Stimulated activated naive B cell treated with anti-CD40 and anti-IgM and Interleukin-4, amounts not matched to agents 10 μg/mL and 1 μg/mL and 100 μg/mL, for 72 hours (primary cell): ENCODE data around the gene PFDN2.
"Not testable (repeated sequence)": the region's sequence is repeated elsewhere in the genome, so short reads cannot be mapped to it uniquely, and the experiment has no call there.

Experiments used
- ATAC-seq, 2 donors: fragments of 150-1000 bp; cut with Tn5 transposase; replicated peaks; 2 replicates each; pipeline ENCODE4 v1.10.0; 2021; ENCODE audit warnings: moderate library complexity in 1 of 2
- DNase-seq: peaks from one replicate; pipeline ENCODE4 v3.0.0; 2021
- H3K27ac Mint-ChIP-seq: one replicate; pipeline ENCODE4 v1.8.0; 2022; ENCODE audit warnings: mild to moderate bottlenecking, mixed read lengths
- H3K27me3 Mint-ChIP-seq, 2 donors: one replicate each; pipeline ENCODE4 v1.8.0; 2022; ENCODE audit warnings: mixed read lengths in 2 of 2
- H3K36me3 Mint-ChIP-seq, 2 donors: one replicate each; pipeline ENCODE4 v1.8.0; 2022; ENCODE audit warnings: mixed read lengths in 2 of 2, mild to moderate bottlenecking in 1 of 2
- H3K4me1 Mint-ChIP-seq, 2 donors: one replicate each; pipeline ENCODE4 v1.8.0; 2022; ENCODE audit warnings: mixed read lengths in 2 of 2, mild to moderate bottlenecking in 1 of 2
- H3K4me3 Mint-ChIP-seq, 2 donors: one replicate each; pipeline ENCODE4 v1.8.0; 2022; ENCODE audit warnings: mild to moderate bottlenecking in 2 of 2, mixed read lengths in 2 of 2, moderate library complexity in 1 of 2
- H3K9me3 Mint-ChIP-seq, 2 donors: one replicate each; pipeline ENCODE4 v1.8.0; 2022; ENCODE audit warnings: mixed read lengths in 2 of 2, mild to moderate bottlenecking in 1 of 2

The PFDN2 gene

DNA sequence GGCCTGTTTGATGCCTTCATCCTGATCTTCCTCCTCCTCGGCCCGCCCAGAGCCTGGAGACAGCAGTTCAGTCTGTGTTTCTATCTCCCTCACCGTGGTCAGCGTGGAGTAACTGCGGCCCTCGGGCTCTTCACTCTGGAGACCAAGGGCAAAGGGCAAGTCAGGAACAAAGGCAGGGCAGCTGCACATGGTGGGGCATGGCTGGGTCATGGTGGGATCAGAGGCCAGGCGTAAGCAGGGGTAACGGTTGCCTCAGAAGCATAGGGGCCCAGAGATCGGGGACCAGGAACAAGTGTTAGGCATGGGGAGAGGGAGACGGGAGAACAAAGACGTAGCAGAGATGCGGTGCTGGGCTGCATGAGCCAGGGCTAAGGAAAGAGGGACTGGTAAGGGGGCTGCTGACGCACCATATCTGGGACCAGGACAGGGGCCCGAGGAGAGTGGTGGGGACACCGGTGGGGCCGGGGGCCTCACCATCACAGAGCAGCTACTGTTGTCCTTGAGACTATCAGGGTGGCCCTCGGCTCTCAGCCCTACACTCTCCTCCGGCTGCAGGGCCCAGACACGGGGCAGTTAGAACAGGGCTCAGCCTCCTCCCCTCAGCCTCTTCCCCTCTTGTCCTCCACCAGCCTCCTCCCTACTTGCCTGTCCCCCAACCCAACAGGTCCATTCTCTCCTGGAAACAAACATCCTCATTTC lies 44.9 kb downstream of the PFDN2 start:
- peaks cover 17 to 31% of the 10 kb centered on the region in 2 donors for H3K4me1 Mint-ChIP-seq

DNA sequence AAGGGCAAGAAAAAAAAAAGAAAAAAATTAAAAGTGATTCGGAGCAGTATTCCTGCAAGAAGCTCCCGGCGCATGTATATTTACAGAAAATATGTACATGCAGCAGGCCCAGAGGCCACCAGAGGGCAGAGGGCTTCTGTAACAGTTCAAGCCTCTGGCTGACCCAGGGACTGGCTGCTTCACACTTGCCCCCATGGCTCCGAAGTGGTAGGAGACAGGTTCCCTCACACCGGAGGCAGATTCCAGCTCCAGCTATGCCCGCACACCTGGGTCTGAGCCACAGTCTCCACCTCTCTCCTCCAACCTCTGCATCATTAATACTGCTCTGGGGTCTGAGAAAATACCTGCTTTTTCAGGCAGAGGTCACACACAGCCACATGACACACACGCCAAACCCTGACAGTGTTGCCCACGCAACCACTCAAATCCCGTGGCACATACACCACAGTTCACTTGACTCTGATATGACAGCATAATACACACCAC lies 45.9 kb downstream of the PFDN2 start:
- no peak overlapping the region for H3K4me3 Mint-ChIP-seq
- H3K27me3 Mint-ChIP-seq = no peaks in the 10 kb centered on the region
- peaks cover 21 to 25% of the 10 kb centered on the region in 2 donors for H3K36me3 Mint-ChIP-seq
- ATAC-seq (peak in 1 of 2 donors; percentile 15), DNase-seq (peak; percentile 36)
- peak overlapping the region; percentile 42 for H3K27ac Mint-ChIP-seq
- no peaks in the 10 kb centered on the region for H3K9me3 Mint-ChIP-seq
- H3K4me1 Mint-ChIP-seq = peaks cover 24 to 41% of the 10 kb centered on the region in 2 donors

More for the DNA sequence above, 44.9 kb downstream of the PFDN2 start:
- Mint-ChIP-seq H3K27me3 (no peaks in the 10 kb centered on the region), H3K9me3 (no peaks in the 10 kb centered on the region), H3K4me3 (no peak overlapping the region), H3K27ac (peak overlapping the region; percentile 11), H3K36me3 (peaks cover 12 to 15% of the 10 kb centered on the region in 2 donors)
- DNase-seq (no peak), ATAC-seq (no peak)

DNA sequence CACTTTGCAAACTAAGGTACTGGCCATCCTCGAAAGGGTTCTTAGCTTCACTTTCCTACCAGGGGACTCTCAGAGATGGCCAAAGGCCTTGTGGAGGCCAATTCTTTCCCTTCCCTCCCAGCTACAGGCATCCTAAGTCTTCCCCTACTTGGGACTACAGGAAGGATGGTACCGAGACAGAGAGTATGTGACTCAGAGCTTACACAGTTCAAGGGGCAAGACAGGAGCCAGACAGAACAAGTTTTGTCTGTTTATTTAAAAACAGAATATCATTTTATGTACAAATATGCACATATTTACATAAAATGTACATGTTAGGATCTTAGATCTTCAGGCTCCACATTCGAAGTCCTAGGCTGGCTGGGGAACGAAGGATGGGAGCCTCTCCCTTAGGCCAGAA lies 47.1 kb downstream of the PFDN2 start:
- H3K4me1 Mint-ChIP-seq = peaks cover 30 to 53% of the 10 kb centered on the region in 2 donors

GRCh38 chr1:161069731-161070270 lies 48.0 kb downstream of the PFDN2 start, which contains the start of gene ARHGAP30:
TSS of gene ARHGAP30 (minus strand) at chr1:161069891. CDS start at chr1:161069624, 267 bp downstream.
- H3K36me3 Mint-ChIP-seq = peaks cover 28 to 34% of the 10 kb centered on the region in 2 donors
- peak; percentile 87 for DNase-seq

More for the DNA sequence above, 47.1 kb downstream of the PFDN2 start:
- ATAC-seq (no peak), DNase-seq (no peak)
- Mint-ChIP-seq H3K27me3 (no peaks in the 10 kb centered on the region), H3K9me3 (no peaks in the 10 kb centered on the region), H3K27ac (no peak overlapping the region), H3K36me3 (peaks cover 26 to 34% of the 10 kb centered on the region in 2 donors), H3K4me3 (no peak overlapping the region)

DNA sequence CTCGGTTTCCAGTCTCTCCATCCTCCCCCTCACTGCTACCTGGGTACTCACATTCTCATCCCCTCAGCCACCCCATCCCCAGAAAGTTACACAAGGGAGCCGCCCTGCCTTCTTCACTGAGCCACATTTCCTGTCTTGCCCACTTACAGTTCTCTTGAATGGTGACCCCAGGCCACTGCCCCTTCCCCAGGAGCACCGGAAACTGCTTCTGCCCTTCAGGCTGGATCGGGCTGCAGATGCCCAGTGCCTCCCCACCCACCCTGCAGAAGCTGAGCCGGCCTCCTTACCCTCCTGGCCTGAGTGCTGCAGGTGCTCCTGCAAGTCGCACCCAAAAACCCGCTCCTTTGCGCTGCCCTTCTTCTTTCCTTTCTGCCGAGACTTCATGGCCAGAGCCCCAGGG lies 48.6 kb downstream of the PFDN2 start:
- Mint-ChIP-seq H3K36me3 (peaks cover 33 to 39% of the 10 kb centered on the region in 2 donors), H3K9me3 (no peaks in the 10 kb centered on the region), H3K4me1 (peaks cover 33 to 64% of the 10 kb centered on the region in 2 donors), H3K4me3 (peak overlapping the region; percentile 90 to 97), H3K27ac (peak overlapping the region; percentile 94), H3K27me3 (no peaks in the 10 kb centered on the region)
- ATAC-seq (peak in 1 of 2 donors; percentile 0), DNase-seq (no peak)

More at GRCh38 chr1:161069731-161070270, 48.0 kb downstream of the PFDN2 start, which contains the start of gene ARHGAP30:
- Mint-ChIP-seq H3K27ac (peak within 1 kb of the TSS; percentile 94), H3K4me1 (peaks cover 30 to 58% of the 10 kb centered on the region in 2 donors), H3K27me3 (no peaks in the 10 kb centered on the region), H3K9me3 (no peaks in the 10 kb centered on the region), H3K4me3 (peak within 1 kb of the TSS; percentile 90 to 97)
- peak; percentile 89 to 90 for ATAC-seq

- ATAC-seq (peak; percentile 70 to 71), DNase-seq (peak; percentile 78)
- H3K36me3 Mint-ChIP-seq = peaks cover 36 to 44% of the 10 kb centered on the region in 2 donors
Observed at GRCh38 chr1:161068306-161069234, 49.3 kb downstream of the PFDN2 start.

GRCh38 chr1:161066694-161067093 lies 51.1 kb downstream of the PFDN2 start:
- peaks cover 39 to 83% of the 10 kb centered on the region in 2 donors for H3K4me1 Mint-ChIP-seq
- H3K27ac Mint-ChIP-seq = peak overlapping the region; percentile 87
- DNase-seq (no peak), ATAC-seq (no peak)
- peaks cover 47 to 57% of the 10 kb centered on the region in 2 donors for H3K36me3 Mint-ChIP-seq
- no peaks in the 10 kb centered on the region for H3K27me3 Mint-ChIP-seq
- no peaks in the 10 kb centered on the region for H3K9me3 Mint-ChIP-seq
- H3K4me3 Mint-ChIP-seq = peak overlapping the region; percentile 90 to 97

More at GRCh38 chr1:161068306-161069234, 49.3 kb downstream of the PFDN2 start:
- no peaks in the 10 kb centered on the region for H3K27me3 Mint-ChIP-seq
- H3K9me3 Mint-ChIP-seq = no peaks in the 10 kb centered on the region
- peak overlapping the region; percentile 90 to 97 for H3K4me3 Mint-ChIP-seq
- peaks cover 37 to 71% of the 10 kb centered on the region in 2 donors for H3K4me1 Mint-ChIP-seq
- H3K27ac Mint-ChIP-seq = peak overlapping the region; percentile 94

DNA sequence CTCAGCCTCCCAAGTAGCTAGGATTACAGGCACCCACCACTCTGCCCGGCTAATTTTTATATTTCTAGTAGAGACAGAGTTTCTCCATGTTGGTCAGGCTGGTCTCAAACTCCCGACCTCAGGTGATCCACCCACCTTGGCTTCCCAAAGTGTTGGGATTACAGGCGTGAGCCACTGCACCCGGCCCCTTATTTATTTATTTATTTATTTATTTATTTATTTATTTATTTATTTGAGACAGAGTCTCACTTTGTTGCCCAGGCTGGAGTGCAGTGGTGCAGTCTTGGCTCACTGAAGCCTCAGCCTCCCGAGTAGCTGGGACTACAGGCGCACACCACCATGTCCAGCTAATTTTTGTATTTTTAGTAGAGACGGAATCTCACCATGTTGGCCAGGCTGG lies 52.2 kb downstream of the PFDN2 start:
- not testable (repeated sequence) for H3K27me3 Mint-ChIP-seq, H3K4me3 Mint-ChIP-seq, H3K27ac Mint-ChIP-seq, ATAC-seq, H3K9me3 Mint-ChIP-seq, DNase-seq
- Mint-ChIP-seq H3K36me3 (peaks cover 51 to 60% of the 10 kb centered on the region in 2 donors), H3K4me1 (peaks cover 36 to 80% of the 10 kb centered on the region in 2 donors)

DNA sequence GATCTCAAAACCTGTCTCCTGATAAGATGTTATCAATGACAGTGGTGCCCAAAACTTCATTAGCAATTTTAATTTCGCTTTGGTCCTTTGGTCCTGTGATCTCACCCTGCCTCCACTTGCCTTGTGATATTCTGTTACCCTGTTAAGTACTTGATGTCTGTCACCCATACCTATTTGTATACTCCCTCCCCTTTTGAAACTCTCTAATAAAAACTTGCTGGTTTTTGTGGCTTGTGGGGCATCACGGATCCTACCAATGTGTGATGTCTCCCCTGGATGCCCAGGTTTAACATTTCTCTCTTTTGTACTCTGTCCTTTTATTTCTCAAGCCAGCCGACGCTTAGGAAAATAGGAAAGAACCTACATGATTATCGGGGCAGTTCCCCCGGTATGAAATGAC lies 53.9 kb downstream of the PFDN2 start:
- H3K36me3 Mint-ChIP-seq = peaks cover 55 to 69% of the 10 kb centered on the region in 2 donors
- H3K4me1 Mint-ChIP-seq = peaks cover 44 to 87% of the 10 kb centered on the region in 2 donors

DNA sequence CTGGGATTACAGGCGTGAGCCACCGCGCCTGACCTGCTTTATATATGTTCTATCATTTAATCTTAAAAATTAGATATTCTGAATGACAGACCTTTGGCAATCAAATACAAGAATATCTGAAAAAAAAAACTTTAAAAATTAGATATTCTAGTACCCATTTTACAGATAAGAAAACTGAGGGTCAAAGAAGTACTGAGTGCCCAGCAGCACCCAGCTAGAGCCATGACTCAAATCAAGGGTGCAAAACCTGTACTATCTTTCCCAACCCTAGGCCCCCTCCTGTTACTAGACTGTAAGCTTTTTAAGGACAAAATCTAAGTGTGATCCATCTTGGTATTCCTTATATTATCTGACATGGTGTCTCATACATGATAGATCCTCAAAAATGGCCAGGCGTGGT lies 56.4 kb downstream of the PFDN2 start:
- H3K9me3 Mint-ChIP-seq = no peaks in the 10 kb centered on the region
- peaks cover 46 to 55% of the 10 kb centered on the region in 2 donors for H3K36me3 Mint-ChIP-seq
- no peak overlapping the region for H3K4me3 Mint-ChIP-seq
- H3K4me1 Mint-ChIP-seq = peaks cover 29 to 69% of the 10 kb centered on the region in 2 donors
- DNase-seq (no peak), ATAC-seq (no peak)
- no peaks in the 10 kb centered on the region for H3K27me3 Mint-ChIP-seq
- no peak overlapping the region for H3K27ac Mint-ChIP-seq

More for the DNA sequence above, 53.9 kb downstream of the PFDN2 start:
- not testable (repeated sequence) for H3K4me3 Mint-ChIP-seq, H3K27me3 Mint-ChIP-seq, DNase-seq, H3K9me3 Mint-ChIP-seq, ATAC-seq
- peak overlapping the region; percentile 52 for H3K27ac Mint-ChIP-seq

DNA sequence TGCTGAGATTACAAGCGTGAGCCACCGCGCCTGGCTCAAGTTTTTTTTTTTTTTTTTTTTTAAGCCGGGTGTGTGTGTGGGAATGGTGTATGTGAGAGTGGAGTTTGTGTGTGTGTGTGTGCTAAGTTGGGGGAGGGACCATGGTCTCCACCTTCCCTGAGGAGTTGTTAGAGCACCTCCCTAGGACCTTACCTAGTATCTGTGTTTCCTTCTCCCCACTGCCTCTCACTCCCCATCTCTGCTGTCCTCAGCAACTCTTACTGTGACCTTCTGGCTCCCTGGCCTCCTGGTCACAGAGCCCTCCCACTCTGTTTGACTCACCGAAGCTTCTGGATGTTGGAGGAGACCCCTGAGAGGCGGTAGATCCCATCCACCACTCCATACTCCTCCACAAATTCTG lies 58.5 kb downstream of the PFDN2 start:
- Mint-ChIP-seq H3K4me3 (no peak overlapping the region), H3K27ac (peak overlapping the region; percentile 88)

DNA sequence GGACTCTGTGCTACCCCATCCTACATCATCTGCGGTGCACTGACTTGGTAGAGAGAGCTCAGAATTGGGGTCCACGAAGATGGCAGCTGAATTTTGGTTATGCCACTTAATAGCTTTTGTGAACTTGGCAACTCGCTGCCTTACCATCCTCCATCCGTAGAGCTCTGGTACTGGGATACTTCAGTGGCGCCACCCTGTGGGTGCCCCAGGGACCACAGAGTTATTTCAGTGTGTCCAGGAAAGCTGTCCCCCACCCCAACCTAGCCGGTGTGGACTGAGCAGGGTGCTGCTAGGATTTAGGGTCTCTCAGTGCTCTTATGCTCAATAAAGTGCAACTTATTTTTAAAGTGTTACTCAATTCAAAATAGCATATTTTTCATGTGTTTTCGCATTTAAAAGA lies 63.0 kb downstream of the PFDN2 start:
- peaks cover 15 to 17% of the 10 kb centered on the region in 2 donors for H3K4me1 Mint-ChIP-seq
- ATAC-seq (no peak), DNase-seq (no peak)
- H3K27me3 Mint-ChIP-seq = no peaks in the 10 kb centered on the region
- peaks cover 50 to 58% of the 10 kb centered on the region in 2 donors for H3K36me3 Mint-ChIP-seq
- no peak overlapping the region for H3K27ac Mint-ChIP-seq
- no peaks in the 10 kb centered on the region for H3K9me3 Mint-ChIP-seq
- no peak overlapping the region for H3K4me3 Mint-ChIP-seq

More for the DNA sequence above, 58.5 kb downstream of the PFDN2 start:
- no peak for ATAC-seq
- DNase-seq = no peak
- peaks cover 23 to 52% of the 10 kb centered on the region in 2 donors for H3K4me1 Mint-ChIP-seq
- peaks cover 45 to 53% of the 10 kb centered on the region in 2 donors for H3K36me3 Mint-ChIP-seq
- no peaks in the 10 kb centered on the region for H3K27me3 Mint-ChIP-seq
- H3K9me3 Mint-ChIP-seq = no peaks in the 10 kb centered on the region

- DNase-seq = no peak
- H3K27me3 Mint-ChIP-seq = no peaks in the 10 kb centered on the region
- peaks cover 51 to 58% of the 10 kb centered on the region in 2 donors for H3K36me3 Mint-ChIP-seq
- ATAC-seq = no peak
- H3K27ac Mint-ChIP-seq = peak overlapping the region; percentile 51
- H3K4me1 Mint-ChIP-seq = peaks cover 14% of the 10 kb centered on the region in 2 donors
- H3K9me3 Mint-ChIP-seq = no peaks in the 10 kb centered on the region
- no peak overlapping the region for H3K4me3 Mint-ChIP-seq
Observed at GRCh38 chr1:161054232-161054631, 63.6 kb downstream of the PFDN2 start.

- Mint-ChIP-seq H3K36me3 (peaks cover 58 to 66% of the 10 kb centered on the region in 2 donors), H3K4me1 (peaks cover 23 to 27% of the 10 kb centered on the region in 2 donors), H3K4me3 (no peak overlapping the region), H3K27ac (no peak overlapping the region), H3K9me3 (no peaks in the 10 kb centered on the region), H3K27me3 (no peaks in the 10 kb centered on the region)
- ATAC-seq = no peak
- DNase-seq = no peak
Observed at GRCh38 chr1:161052899-161053298, 64.9 kb downstream of the PFDN2 start.
